Measurements from ENCODE around the gene SPAG16. TPM values are rescaled to one million over a fixed set of nuclear protein-coding genes. Genes with fewer than 3 reads are reported as not detected.
A peak's percentile ranks its signal among the peaks of the same experiment; 100 is the strongest.

SPAG16 gene
- total and polyA plus RNA-seq, 2 of the 13 experiments (the other 11 are each of a cell fraction or from before 2014, with no cell fraction given), result 9.6 to 26.5 TPM

GRCh38 chr2:213238753-213239495 is 45.3 kb upstream of the SPAG16 start (continued):
- TF ChIP-seq ZSCAN5A (CRISPR knock-in tag; IDR thresholded peaks at IDR 0.05; ENCODE audit: borderline replicate concordance) (peak; percentile 65; the same call in 1 of the 2 replicates), ZNF44 (CRISPR knock-in tag; IDR thresholded peaks at IDR 0.05) (no peak), ZNF605 (CRISPR knock-in tag; IDR thresholded peaks at IDR 0.05) (no peak), NR2F6 (IDR thresholded peaks at IDR 0.05) (no peak), NR2F6 (CRISPR knock-in tag; IDR thresholded peaks at IDR 0.05) (peak; percentile 58; the same call in 1 of the 2 replicates), NFIC (IDR thresholded peaks at IDR 0.05; ENCODE audit: low read length) (peak; percentile 85; the same call in 1 of the 2 replicates), ZNF644 (CRISPR knock-in tag; IDR thresholded peaks at IDR 0.05; ENCODE audit: low read depth) (peak; percentile 77), SOX13 (IDR thresholded peaks at IDR 0.05) (peak; percentile 89), SOX13 (CRISPR knock-in tag; conservative IDR thresholded peaks at IDR 0.05 in 1 of 2, IDR thresholded peaks at IDR 0.05 in 1 of 2) (peak in 1 of 2 experiments; percentile 99; a peak in 2 of 4 replicates), HNF4A (CRISPR knock-in tag; IDR thresholded peaks at IDR 0.05) (peak; percentile 72), SMARCC2 (IDR thresholded peaks at IDR 0.05) (0 out of 2 replicates have a peak, but pooled peaks have one; percentile 18), KAT8 (CRISPR knock-in tag; IDR thresholded peaks at IDR 0.05) (peak; percentile 47; the same call in 1 of the 2 replicates), CAMTA2 (CRISPR knock-in tag; IDR thresholded peaks at IDR 0.05; ENCODE audit: borderline replicate concordance) (no peak), POGZ (CRISPR knock-in tag; IDR thresholded peaks at IDR 0.05) (peak; percentile 60), HNRNPK (IDR thresholded peaks at IDR 0.05; ENCODE audit: low read depth, low read length, poor library complexity, severe bottlenecking) (no peak)
- TF ChIP-seq, protein P1, sequence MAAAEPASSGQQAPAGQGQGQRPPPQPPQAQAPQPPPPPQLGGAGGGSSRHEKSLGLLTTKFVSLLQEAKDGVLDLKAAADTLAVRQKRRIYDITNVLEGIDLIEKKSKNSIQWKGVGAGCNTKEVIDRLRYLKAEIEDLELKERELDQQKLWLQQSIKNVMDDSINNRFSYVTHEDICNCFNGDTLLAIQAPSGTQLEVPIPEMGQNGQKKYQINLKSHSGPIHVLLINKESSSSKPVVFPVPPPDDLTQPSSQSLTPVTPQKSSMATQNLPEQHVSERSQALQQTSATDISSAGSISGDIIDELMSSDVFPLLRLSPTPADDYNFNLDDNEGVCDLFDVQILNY (CRISPR knock-in tag; conservative IDR thresholded peaks at IDR 0.05), result no peak
- TF ChIP-seq, protein P2, sequence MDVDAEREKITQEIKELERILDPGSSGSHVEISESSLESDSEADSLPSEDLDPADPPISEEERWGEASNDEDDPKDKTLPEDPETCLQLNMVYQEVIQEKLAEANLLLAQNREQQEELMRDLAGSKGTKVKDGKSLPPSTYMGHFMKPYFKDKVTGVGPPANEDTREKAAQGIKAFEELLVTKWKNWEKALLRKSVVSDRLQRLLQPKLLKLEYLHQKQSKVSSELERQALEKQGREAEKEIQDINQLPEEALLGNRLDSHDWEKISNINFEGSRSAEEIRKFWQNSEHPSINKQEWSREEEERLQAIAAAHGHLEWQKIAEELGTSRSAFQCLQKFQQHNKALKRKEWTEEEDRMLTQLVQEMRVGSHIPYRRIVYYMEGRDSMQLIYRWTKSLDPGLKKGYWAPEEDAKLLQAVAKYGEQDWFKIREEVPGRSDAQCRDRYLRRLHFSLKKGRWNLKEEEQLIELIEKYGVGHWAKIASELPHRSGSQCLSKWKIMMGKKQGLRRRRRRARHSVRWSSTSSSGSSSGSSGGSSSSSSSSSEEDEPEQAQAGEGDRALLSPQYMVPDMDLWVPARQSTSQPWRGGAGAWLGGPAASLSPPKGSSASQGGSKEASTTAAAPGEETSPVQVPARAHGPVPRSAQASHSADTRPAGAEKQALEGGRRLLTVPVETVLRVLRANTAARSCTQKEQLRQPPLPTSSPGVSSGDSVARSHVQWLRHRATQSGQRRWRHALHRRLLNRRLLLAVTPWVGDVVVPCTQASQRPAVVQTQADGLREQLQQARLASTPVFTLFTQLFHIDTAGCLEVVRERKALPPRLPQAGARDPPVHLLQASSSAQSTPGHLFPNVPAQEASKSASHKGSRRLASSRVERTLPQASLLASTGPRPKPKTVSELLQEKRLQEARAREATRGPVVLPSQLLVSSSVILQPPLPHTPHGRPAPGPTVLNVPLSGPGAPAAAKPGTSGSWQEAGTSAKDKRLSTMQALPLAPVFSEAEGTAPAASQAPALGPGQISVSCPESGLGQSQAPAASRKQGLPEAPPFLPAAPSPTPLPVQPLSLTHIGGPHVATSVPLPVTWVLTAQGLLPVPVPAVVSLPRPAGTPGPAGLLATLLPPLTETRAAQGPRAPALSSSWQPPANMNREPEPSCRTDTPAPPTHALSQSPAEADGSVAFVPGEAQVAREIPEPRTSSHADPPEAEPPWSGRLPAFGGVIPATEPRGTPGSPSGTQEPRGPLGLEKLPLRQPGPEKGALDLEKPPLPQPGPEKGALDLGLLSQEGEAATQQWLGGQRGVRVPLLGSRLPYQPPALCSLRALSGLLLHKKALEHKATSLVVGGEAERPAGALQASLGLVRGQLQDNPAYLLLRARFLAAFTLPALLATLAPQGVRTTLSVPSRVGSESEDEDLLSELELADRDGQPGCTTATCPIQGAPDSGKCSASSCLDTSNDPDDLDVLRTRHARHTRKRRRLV (CRISPR knock-in tag; IDR thresholded peaks at IDR 0.05), result no peak
- TF ChIP-seq, protein P3, sequence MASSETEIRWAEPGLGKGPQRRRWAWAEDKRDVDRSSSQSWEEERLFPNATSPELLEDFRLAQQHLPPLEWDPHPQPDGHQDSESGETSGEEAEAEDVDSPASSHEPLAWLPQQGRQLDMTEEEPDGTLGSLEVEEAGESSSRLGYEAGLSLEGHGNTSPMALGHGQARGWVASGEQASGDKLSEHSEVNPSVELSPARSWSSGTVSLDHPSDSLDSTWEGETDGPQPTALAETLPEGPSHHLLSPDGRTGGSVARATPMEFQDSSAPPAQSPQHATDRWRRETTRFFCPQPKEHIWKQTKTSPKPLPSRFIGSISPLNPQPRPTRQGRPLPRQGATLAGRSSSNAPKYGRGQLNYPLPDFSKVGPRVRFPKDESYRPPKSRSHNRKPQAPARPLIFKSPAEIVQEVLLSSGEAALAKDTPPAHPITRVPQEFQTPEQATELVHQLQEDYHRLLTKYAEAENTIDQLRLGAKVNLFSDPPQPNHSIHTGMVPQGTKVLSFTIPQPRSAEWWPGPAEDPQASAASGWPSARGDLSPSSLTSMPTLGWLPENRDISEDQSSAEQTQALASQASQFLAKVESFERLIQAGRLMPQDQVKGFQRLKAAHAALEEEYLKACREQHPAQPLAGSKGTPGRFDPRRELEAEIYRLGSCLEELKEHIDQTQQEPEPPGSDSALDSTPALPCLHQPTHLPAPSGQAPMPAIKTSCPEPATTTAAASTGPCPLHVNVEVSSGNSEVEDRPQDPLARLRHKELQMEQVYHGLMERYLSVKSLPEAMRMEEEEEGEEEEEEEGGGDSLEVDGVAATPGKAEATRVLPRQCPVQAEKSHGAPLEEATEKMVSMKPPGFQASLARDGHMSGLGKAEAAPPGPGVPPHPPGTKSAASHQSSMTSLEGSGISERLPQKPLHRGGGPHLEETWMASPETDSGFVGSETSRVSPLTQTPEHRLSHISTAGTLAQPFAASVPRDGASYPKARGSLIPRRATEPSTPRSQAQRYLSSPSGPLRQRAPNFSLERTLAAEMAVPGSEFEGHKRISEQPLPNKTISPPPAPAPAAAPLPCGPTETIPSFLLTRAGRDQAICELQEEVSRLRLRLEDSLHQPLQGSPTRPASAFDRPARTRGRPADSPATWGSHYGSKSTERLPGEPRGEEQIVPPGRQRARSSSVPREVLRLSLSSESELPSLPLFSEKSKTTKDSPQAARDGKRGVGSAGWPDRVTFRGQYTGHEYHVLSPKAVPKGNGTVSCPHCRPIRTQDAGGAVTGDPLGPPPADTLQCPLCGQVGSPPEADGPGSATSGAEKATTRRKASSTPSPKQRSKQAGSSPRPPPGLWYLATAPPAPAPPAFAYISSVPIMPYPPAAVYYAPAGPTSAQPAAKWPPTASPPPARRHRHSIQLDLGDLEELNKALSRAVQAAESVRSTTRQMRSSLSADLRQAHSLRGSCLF (CRISPR knock-in tag; IDR thresholded peaks at IDR 0.05; ENCODE audit: borderline replicate concordance), result no peak
